Upper lobe of left lung (tissue), 4 donors: ENCODE data around the gene SFXN1.

Experiments used
- POLR2A ChIP-seq, 4 donors: fragments of 450-650 bp; IDR thresholded peaks; one replicate each; pipeline ENCODE4 v1.5.1; 2016 to 2017; ENCODE audit warnings: antibody characterized with exemption in 4 of 4, mild to moderate bottlenecking in 2 of 4
- TF ChIP-seq, protein P1 (sequence below), 6 experiments: fragments of 450-650 bp in 4 of 6; fragments of 200-600 bp in 2 of 6; sonication (generic) in 2 of 6; IDR thresholded peaks; one replicate each; pipeline ENCODE4 v1.5.1; 2016 to 2019; ENCODE audit warnings: antibody characterized with exemption in 6 of 6

DNA sequence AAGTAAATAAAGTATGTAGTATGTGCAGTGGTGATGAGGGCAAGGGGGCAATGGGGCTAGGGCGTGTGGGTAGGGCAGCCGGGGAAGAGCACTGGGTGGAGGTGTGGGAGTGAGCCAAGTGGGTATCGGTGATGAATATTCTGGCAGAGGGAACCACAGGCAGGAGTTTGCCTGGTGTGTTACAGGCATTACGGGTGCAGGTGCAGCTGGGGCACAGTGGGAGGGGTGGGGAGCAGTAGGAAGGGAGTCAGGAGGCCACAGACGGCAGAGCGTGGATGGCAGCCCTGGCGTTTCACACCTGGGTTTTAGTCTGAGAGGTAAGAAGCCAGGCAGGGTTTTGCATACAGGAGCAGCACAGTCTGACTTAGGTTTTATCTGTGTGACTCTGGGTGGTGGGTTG, 35.4 kb downstream of the SFXN1 start:
- no peak for TF ChIP-seq POLR2A (IDR thresholded peaks at IDR 0.05)
- TF ChIP-seq, protein P1, sequence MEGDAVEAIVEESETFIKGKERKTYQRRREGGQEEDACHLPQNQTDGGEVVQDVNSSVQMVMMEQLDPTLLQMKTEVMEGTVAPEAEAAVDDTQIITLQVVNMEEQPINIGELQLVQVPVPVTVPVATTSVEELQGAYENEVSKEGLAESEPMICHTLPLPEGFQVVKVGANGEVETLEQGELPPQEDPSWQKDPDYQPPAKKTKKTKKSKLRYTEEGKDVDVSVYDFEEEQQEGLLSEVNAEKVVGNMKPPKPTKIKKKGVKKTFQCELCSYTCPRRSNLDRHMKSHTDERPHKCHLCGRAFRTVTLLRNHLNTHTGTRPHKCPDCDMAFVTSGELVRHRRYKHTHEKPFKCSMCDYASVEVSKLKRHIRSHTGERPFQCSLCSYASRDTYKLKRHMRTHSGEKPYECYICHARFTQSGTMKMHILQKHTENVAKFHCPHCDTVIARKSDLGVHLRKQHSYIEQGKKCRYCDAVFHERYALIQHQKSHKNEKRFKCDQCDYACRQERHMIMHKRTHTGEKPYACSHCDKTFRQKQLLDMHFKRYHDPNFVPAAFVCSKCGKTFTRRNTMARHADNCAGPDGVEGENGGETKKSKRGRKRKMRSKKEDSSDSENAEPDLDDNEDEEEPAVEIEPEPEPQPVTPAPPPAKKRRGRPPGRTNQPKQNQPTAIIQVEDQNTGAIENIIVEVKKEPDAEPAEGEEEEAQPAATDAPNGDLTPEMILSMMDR (IDR thresholded peaks at IDR 0.05), result no peak
